ENCODE results near the gene GRIN2A.
"Not testable (repeated sequence)": the region's sequence is repeated elsewhere in the genome, so short reads cannot be mapped to it uniquely, and the experiment has no call there.

GRIN2A gene

DNA sequence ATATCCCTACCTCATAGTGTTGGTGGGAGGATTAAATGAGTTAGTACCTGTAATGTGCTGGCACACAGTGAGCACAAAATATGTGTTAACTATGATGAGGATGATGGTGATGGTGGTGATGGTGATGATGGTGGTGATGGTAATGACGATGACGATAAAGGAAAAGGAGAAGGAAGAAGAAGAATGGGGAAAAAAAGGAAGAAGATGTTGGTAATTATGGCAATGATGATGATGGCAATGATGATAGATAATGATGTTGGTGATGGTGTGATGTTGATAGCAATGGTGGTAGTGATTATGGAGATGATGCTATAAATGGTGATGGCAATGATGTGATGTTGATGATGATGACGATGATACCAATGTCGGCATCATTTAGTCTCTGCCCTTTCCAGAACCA lies 270.2 kb downstream of the GRIN2A start:
- DNase-seq (ENCODE audit: low read depth): no peak

GRCh38 chr16:9911231-9911630 lies 271.0 kb downstream of the GRIN2A start:
- DNase-seq (ENCODE audit: low read depth): no peak

DNA sequence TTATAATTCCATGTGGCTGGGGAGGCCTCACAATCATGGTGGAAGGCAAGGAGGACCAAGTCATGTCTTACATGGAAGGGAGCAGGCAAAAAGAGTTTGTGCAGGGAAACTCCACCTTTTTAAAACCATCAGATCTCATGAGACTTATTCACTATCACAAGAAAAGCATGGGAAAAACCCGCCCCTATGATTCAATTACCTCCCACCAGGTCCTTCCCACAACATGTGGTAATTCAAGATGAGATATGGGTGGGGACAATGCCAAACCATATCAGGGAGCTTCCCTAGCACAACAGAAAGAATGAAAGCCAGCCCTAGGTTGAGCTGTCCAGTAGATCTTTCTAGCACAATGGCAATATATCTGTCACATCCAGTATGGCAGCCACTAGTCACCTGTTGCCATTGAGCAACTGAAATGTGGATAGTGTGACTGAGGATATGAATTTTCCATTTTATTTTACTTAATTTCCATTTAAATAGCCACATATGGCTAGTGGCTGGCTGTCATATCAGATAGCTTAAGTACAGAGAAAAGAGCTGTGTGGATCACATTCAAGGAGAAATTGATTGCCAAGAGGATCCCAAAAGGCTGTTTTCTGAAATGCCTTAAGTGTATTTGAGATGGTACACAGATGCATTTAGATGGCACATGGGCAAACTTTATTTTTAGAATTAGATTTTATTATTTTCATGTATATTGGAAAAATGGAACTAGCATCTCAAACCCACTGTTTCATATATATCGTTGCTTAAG lies 273.0 kb downstream of the GRIN2A start:
- no peak for DNase-seq (ENCODE audit: low read depth)

DNA sequence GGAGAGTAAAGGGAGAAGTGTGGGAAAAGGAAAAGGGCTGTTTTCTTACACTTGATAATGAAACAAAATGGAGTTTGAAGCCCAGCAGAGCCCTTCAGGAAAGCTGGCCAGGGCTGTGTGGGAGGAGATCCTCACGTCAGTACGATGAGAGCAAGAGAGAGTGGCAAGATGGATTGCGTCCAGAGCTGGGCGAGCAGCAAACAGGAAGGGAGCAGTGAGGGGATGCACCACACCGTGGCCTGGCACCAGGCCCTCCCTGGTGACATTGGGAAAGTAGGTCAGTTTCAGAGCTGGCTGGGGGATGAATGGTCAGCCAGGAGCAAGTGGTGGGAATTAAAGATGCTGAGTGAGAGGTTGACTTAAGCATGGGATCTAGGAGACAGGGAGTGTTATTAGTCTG lies 273.6 kb downstream of the GRIN2A start:
- DNase-seq (ENCODE audit: low read depth): no peak

- no peak for DNase-seq (ENCODE audit: low read depth)
These were observed 274.5 kb downstream of the GRIN2A start for GRCh38 chr16:9907752-9908151.

- DNase-seq (ENCODE audit: low read depth): no peak
These were observed 276.0 kb downstream of the GRIN2A start for GRCh38 chr16:9906218-9906617.

DNA sequence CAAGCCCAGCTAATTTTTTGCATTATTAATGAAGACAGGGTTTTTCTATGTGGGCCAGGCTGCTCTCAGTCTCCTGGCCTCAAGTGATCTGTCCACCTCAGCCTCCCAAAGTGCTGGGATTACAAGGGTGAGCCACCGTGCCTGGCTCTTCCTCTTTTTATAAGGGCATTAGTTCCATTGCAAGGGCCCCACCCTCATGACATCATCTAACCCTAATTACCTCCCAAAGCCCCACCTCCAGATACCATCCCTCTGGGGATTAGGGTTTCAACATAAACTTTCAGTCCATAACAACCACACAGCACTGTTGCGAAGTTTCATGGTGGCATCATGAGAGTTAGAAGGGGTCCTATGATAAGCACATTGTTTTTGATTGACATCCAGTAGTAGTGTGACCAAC lies 277.7 kb downstream of the GRIN2A start:
- DNase-seq (ENCODE audit: low read depth): no peak

DNA sequence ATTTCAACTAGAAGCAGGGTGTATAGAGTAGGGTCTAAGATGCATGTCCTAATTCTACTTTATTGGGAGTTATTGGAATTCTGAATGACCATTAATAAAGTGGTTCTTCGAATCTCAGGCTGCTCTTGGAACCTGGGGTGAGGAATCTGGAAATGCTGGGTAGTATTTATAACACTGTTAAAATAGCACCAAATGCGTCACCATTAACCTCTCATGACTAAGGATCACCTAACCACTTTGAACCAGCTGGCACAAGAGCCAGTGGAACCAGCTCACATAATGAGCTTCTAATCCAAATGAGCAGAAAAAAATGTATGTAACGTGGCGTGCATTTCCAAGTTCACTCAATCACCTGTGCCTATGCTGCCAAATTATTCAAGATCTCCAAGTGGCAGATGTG lies 281.7 kb downstream of the GRIN2A start:
- DNase-seq (ENCODE audit: low read depth): no peak

DNA sequence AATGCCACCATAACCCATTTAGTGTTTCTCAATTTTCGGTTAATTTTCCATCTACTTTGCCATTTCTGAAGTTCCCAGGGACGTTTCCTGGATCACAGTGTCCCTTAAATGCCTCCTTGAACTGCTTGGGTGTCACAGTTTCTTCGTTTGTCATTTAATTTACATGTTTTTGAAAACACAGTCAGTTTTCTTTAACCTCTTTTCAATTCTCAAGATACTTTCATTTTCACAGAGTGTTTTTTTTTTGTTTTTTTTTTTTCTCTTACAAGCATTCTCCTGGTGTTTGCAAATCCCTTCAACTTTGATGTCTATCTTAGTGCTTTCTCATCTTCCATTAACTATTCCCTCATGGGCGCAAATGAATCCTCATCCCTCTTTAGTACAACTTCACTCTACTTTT lies 283.7 kb downstream of the GRIN2A start:
- no peak for DNase-seq (ENCODE audit: low read depth)

- DNase-seq (ENCODE audit: low read depth): no peak
These were observed 284.1 kb downstream of the GRIN2A start for GRCh38 chr16:9898124-9898523.

DNA sequence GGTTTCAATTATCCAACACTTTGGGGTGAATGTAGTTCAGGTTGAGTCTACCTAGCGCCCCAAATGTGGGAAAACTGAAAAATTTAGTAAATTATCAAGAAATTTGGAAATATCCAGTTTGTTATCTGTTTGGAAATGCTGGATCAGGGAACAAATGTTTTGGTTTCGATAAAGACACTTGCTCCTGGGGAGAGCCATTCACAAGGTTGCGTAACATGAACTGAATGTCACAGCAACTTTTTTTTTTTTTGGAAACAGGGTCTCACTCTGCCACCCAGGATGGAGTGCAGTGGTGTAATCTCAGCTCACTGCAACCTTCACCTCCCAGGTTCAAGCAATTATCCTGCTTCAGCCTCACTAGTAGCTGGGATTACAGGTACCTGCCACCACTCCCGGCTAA lies 286.4 kb downstream of the GRIN2A start:
- no peak for DNase-seq (ENCODE audit: low read depth)

DNA sequence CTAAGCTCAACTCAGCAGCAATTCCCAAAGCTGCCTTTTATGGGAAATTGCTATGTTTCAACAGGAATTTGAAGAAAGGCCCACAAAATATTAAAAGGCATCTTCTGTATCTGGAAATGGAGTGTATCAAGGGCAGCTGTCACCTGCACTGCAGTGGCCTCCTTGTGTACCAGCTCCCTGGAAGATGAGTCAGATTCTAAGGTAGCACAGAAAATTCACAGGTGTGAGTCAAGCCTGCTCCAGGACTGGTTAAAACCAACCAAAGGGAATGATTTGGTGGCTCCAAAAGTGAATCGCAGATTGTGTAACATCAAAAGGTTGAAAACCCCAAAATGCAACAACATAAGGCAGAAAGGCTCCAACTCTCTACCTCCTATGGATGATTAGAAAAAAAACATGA lies 296.4 kb downstream of the GRIN2A start:
- no peak for DNase-seq (ENCODE audit: low read depth)

GRCh38 chr16:9885467-9885866 lies 296.8 kb downstream of the GRIN2A start:
- DNase-seq (ENCODE audit: low read depth): no peak

- DNase-seq (ENCODE audit: low read depth): not testable (repeated sequence)
These were observed 306.2 kb downstream of the GRIN2A start for GRCh38 chr16:9875981-9876380.

GRCh38 chr16:9874219-9874618 lies 308.0 kb downstream of the GRIN2A start:
- DNase-seq (ENCODE audit: low read depth): no peak

GRCh38 chr16:9870962-9871361 lies 311.3 kb downstream of the GRIN2A start:
- DNase-seq (ENCODE audit: low read depth): no peak

DNA sequence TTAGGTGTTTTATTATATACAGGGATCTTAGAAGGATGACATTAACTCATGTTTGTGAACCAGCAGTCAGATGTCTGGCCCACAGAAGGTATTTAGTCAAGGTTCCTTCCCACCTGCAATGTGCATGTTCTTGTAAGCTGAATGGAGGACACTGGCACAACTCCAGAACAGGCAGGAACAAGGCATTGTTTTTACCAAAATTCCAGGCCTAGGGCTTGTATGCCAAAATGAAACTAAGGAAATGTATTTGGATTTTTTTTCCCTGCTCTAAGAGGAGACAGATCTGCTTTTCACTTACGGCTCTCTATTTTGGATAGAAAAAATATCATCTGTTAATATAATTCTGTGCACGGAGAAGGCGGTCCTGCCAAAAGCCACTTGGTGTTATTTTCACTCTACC lies 312.5 kb downstream of the GRIN2A start:
- no peak for DNase-seq (ENCODE audit: low read depth)

DNA sequence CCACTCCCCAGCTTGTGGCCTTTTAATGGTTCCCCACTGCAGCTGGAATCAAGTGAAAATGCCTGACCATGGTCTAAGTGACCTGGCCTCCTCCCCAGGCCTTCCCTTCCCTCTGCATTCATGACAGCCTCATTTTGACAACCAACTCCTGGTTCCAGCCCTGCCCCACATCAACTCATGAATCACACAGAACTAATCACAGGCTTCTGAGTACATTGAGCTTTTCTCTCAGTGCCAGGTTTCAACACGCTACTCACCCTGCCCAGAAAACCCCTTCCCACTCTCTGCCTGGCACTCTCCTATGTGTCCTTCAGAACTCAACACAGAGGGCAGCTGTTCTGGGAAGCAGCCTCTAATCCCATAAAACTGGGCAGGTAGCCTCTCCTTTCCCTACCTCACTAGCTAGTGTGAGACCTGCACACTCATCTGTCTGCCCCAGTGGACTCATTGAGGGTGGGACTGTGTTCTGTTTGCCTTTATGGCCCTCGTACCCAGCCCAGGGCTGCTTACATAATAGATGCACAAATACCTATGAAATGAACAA lies 313.6 kb downstream of the GRIN2A start:
- DNase-seq (ENCODE audit: low read depth): no peak

GRCh38 chr16:9867176-9867575 lies 315.1 kb downstream of the GRIN2A start:
- DNase-seq (ENCODE audit: low read depth): no peak

DNA sequence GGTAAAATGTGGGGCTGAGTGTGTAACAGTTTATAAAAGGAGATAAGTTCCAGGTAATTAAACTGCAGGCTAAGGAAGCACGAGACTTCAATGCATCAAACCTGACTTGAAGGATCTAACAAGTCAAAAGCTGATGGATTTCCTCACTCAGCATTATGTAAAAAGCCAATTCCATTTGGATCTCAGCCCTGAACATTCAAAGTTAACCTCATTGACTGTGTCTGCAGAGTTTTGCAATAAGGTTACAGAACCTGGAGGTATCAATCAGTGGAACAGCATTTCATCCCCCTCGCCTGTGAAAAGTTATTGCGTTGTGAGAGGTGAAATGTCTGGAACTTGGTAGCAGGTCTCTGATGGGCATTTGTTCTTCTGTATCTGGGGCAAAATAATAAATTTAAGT lies 317.8 kb downstream of the GRIN2A start:
- no peak for DNase-seq (ENCODE audit: low read depth)

DNA sequence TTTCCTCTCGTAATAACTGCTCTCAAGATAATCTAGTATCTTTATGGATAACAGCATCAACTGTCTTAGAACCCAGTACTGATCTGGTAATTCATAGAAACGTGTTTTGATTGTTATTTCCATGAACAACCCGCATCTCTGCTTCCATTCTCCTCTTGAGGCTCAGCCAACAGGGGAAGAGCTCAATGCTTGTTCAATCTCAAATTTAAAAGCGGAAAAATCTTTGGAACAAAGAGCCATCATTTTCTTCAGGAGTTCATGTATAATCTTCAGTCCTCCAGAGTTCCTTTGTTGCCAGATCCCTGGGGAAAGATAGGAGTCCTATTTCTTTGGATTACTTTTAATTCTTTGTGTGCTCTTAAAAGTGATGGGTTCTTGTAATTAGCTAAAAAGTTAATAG lies 319.9 kb downstream of the GRIN2A start:
- no peak for DNase-seq (ENCODE audit: low read depth)

- no peak for DNase-seq (ENCODE audit: low read depth)
These were observed 321.4 kb downstream of the GRIN2A start for GRCh38 chr16:9860876-9861275.

DNA sequence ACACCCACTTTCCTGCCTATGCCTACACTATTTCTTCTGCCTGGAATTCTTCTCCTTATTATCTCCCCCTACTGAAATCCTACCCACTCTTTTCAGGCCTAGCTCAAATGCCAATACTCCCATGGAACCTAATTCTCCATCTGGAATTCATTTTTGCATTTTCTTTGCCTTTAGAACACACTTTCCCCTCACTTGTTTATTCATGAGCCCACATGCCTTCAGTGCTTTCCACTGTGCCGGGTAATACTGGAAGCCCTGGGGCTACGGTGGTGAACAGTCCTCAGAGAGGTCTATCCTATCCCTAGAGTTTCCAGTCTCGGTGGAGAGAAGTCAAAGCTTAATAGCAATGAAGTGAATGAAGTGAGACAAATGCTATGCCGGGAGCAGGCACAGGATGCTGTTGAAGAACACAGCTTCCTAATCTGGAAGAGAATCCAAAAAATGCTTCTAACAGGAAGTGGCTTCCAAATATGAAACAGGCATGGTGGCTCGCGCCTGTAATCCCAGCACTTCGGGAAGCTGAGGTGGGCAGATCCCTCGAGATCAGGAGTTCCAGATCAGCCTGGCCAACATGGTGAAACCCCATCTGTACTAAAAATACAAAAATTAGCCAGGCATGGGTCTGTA lies 322.4 kb downstream of the GRIN2A start:
- no peak for DNase-seq (ENCODE audit: low read depth)

- DNase-seq (ENCODE audit: low read depth): peak; percentile 69
These were observed 327.6 kb downstream of the GRIN2A start for GRCh38 chr16:9854675-9855074.
